HCT116 (cell line): ENCODE data around the gene KLF4.
A peak's percentile ranks its signal among the peaks of the same experiment; 100 is the strongest.

Source experiments
- EZH2 ChIP-seq: fragments of 200-600 bp; sonication (generic); IDR thresholded peaks from 2 replicates; pipeline ENCODE4 v1.6.1; 2017; ENCODE audit warnings: antibody characterized with exemption, mixed run types
- POLR2A ChIP-seq: IDR thresholded peaks from 2 replicates; pipeline ENCODE4 v1.7.0; 2011; ENCODE audit warnings: borderline replicate concordance; ENCODE audit not compliant: insufficient read depth, insufficient read length; ENCODE audit errors: extremely low read depth
- POLR2AphosphoS5 ChIP-seq: IDR thresholded peaks from 2 replicates; pipeline ENCODE4 v1.6.1; 2011; ENCODE audit warnings: mild to moderate bottlenecking, low read depth, low read length, moderate library complexity
- SIN3A ChIP-seq: IDR thresholded peaks from 2 replicates; pipeline ENCODE4 v1.6.1; 2012; ENCODE audit warnings: low read depth

DNA sequence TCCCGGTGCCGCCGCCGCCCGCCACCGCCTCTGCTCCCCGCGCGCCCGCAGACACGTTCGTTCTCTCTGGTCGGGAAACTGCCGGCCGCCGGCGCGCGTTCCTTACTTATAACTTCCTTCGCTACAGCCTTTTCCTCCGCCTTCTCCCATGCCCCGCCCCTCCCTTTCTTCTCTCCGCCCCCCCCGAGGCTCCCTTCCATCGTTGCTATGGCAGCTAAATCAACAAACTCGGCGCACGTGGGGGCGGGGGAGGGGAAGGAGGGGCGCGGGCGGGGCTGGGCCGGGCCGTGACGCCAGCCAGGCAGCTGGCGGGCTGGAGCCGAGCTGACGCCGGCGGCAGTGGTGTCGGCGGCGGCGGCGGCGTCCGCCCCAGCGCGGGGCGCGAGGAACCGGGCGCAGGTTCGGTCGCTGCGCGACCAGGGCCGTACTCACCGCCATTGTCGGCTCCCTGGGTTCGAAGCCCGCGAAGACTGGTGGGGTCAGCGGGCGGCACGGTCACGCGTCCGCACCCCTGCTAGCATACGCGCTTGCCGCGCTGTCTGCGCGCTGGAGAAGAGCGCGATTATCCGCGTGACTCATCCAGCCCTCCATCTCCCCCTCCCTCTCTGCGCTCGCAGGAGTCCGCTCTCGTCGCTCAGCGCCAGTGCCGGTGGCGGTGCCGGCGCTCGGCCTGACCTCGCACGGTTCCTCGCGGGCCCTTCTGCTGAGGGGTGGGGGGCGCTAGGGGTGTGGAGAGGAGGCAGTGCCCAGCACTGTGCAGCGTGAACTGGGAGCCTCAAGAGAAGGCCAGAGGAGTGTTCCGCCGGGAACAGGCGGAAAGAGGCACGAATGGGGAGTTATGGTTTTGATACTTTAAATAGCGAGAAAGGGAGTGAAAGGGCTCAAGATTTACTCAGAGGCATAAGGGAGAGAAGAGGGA is at the start of gene KLF4:
- TF ChIP-seq POLR2A, result peak; percentile 41
- TF ChIP-seq POLR2AphosphoS5, result peak; percentile 96
- no peak for TF ChIP-seq EZH2
- TF ChIP-seq SIN3A, result no peak
